ENCODE data around the gene IFIT3.
"Not testable (repeated sequence)": the region's sequence is repeated elsewhere in the genome, so short reads cannot be mapped to it uniquely, and the experiment has no call there.

The IFIT3 gene, protein sequence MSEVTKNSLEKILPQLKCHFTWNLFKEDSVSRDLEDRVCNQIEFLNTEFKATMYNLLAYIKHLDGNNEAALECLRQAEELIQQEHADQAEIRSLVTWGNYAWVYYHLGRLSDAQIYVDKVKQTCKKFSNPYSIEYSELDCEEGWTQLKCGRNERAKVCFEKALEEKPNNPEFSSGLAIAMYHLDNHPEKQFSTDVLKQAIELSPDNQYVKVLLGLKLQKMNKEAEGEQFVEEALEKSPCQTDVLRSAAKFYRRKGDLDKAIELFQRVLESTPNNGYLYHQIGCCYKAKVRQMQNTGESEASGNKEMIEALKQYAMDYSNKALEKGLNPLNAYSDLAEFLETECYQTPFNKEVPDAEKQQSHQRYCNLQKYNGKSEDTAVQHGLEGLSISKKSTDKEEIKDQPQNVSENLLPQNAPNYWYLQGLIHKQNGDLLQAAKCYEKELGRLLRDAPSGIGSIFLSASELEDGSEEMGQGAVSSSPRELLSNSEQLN

DNA sequence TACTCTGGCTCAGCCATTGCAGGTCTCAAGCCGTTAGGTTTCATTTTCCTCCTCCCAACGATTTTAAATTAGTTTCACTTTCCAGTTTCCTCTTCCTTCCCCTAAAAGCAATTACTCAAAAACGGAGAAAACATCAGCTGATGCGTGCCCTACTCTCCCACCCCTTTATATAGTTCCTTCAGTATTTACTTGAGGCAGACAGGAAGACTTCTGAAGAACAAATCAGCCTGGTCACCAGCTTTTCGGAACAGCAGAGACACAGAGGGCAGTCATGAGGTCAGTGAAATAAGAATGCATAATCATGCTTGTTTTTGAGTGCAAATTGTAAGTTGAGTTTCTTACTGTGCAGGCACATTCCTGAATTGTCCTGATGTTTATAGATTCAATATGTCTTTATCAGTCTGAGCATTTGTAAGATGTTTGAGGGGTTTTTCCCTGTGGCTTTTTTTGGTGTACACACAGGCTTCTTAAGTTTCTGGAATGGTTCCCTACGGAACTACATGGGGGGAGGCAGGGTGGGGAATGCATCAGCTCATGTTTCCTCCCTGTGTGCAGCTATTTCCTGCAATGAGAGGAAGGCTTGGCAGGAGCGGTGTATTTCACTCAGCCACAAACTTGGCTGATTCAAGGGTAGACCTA, at the start of gene IFIT3:
IFIT3 (plus strand) TSS at position 195 of the 639 bp plus-strand sequence; CDS start at position 272, 77 bp downstream.
- no peak for DNase-seq (ENCODE audit: low read depth in 2 of 2)

- DNase-seq (ENCODE audit: low read depth in 2 of 2), result no peak
Observed at GRCh38 chr10:89278034-89278535, 49.7 kb upstream of the IFIT3 start.

GRCh38 chr10:89278900-89279392, 48.9 kb upstream of the IFIT3 start:
- no peak for DNase-seq (ENCODE audit: low read depth in 2 of 2)

DNA sequence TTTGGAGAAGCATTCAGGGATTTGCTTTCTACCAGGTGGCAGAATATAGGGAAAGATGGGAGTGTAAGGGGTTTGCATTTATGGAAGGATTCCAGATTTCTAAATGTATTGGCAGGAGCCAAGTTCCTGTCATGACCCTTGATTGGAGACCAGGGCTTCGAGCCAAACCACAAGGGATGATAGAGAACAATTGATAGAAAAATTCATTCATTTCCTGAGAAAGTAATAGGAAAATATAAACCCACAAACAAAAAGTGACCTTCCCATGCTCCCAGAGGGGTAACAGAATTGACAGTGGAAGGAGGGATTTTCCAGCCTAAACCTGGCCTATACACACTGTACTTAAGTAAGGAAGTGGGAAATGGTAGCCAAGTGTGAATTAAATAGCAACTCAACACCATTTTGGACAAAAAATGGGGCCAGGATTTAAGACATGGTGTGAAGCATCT, 48.4 kb upstream of the IFIT3 start:
- DNase-seq (ENCODE audit: low read depth in 2 of 2), result no peak

GRCh38 chr10:89280508-89280907, 47.3 kb upstream of the IFIT3 start:
- no peak for DNase-seq (ENCODE audit: low read depth in 2 of 2)

- no peak for DNase-seq (ENCODE audit: low read depth in 2 of 2)
Observed at GRCh38 chr10:89281606-89282395, 46.0 kb upstream of the IFIT3 start.

DNA sequence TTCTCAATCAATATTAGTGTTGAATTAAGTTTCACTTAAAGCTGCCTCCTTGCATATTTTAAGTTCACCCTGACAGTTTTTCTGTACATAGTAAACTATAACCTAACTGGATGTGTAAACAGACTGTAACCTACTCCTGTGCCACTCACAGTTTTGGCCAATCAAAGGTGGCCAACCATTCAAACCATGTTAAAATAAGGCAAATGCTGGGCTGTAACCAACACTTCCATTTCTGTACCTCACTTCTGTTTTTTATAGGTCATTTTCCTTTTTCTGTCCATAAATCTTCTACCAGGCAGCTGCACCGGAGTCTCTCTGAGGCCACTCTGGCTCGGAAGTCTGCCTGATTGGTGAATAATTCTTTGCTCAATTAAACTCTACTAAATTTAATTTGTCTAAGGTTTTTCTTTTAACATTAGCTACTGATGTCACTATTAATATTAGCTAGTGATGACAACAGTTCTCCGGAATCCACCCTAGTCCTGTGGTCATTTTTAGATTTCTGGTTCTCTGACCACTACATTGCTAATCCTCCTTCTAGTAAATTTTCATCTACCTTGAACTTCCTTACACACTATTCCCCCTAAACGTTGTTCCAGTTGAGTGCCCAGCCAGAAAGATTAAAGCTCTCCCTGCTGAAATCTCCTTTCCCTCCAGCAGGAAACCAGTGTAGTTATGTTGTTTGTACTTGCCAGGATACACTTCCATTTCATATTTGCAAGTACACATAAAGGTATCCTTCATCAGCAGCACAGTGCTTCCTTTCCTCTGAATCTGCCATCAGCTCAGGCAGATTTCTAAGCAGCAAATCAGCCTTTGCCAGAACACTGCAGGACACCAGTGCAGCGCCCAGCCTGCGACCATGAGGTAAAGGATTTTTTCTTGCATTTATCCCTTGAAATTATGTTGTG, 44.5 kb upstream of the IFIT3 start:
- DNase-seq (ENCODE audit: low read depth in 2 of 2), result no peak

- DNase-seq (ENCODE audit: low read depth in 2 of 2), result no peak
Observed at GRCh38 chr10:89283936-89284475, 43.8 kb upstream of the IFIT3 start.

GRCh38 chr10:89284711-89285110, 43.1 kb upstream of the IFIT3 start:
- DNase-seq (ENCODE audit: low read depth in 2 of 2), result not testable (repeated sequence)

GRCh38 chr10:89285303-89285702, 42.5 kb upstream of the IFIT3 start:
- DNase-seq (ENCODE audit: low read depth in 2 of 2), result not testable (repeated sequence)

DNA sequence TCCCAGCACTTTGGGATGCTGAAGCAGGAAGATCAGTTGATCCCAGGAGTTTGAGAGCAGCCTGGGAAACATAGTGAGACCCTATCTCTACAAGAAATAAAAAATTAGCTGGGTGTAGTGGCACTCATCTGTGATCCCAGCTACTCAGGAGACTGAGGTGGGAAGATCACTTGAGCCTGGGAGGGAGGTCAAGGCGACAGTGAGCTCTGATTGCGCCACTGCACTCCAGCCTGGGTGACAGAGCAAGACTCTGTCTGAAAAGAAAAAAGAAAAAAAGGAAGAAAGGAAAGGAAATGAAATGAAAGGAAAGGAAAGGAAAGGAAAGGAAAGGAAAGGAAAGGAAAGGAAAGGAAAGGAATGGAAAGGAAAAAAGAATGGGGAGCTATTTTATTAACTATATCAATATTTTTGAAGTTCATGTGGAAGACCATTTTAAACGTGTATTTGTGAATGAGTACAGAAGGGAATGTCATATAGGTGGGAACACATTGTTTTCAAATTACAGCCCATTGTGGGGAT, 33.0 kb upstream of the IFIT3 start:
- no peak for DNase-seq (ENCODE audit: low read depth in 2 of 2)

DNA sequence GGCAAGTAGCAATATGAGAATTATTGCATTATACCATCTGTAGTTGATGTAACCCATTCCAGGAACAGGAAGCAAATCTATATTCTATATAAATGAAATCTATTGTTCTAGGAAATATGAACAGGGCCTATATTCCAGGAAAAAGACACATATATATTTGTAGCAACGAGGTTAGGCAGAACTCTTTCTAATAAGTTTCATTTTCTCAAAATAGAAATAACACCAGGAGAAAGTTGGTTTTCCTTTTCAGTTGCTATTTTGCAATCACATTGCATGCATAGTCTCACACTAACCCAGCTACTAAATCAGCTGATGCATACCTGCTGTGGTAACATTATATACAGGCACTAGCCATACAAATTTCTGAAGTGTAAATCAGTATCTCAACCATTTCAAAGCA, 32.2 kb upstream of the IFIT3 start:
- DNase-seq (ENCODE audit: low read depth in 2 of 2), result no peak

DNA sequence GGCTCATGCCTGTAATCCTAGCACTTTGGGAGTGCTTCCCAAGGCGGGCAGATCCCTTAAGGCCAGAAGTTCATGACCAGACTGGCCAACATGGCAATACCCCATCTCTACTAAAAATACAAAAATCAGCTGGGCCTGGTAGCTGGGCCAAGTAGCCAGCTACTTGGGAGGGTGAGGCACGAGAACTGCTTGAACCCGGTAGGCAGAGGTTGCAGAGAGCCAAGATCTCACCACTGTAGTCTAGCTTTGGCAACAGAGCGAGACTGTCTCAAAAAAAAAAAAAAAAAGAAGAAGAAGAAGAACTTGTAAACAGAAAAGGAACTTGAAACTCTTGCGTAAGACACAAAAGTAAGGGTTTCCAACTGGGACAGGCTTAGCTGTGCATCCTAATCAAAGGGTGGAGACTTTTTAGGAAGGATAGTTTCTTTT, 31.6 kb upstream of the IFIT3 start:
- DNase-seq (ENCODE audit: low read depth in 2 of 2), result no peak

- DNase-seq (ENCODE audit: low read depth in 2 of 2), result no peak
Observed at GRCh38 chr10:89297356-89297755, 30.4 kb upstream of the IFIT3 start.

DNA sequence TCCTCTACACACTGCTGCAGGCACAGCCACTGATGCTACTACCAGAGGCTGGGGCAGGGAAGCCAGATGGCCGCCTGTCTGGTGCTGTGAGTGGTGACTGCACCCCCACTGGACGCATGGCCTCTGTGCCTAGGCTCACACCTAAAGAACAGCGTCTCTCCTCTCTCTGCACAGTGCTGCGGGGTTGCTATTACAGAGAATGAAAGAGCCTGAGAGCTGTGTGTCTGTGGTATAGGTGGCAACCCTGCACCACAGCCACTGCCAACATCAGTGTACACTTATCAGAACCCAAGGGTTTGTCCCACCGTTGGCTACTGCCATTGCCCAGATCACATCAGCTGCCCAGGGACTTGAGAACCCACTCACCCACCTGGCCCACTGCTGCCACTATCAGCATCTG, 30.0 kb upstream of the IFIT3 start:
- DNase-seq (ENCODE audit: low read depth in 2 of 2), result no peak

- DNase-seq (ENCODE audit: low read depth in 2 of 2), result no peak
Observed at GRCh38 chr10:89299031-89299430, 28.8 kb upstream of the IFIT3 start.

GRCh38 chr10:89301232-89301631, 26.6 kb upstream of the IFIT3 start:
- DNase-seq (ENCODE audit: low read depth in 2 of 2), result no peak

- DNase-seq (ENCODE audit: low read depth in 2 of 2), result no peak
Observed at GRCh38 chr10:89301721-89302445, 25.9 kb upstream of the IFIT3 start, which contains the start of gene IFIT2. Gene IFIT2 (plus strand): TSS chr10:89302046. CDS start chr10:89302124, 78 bp downstream.

DNA sequence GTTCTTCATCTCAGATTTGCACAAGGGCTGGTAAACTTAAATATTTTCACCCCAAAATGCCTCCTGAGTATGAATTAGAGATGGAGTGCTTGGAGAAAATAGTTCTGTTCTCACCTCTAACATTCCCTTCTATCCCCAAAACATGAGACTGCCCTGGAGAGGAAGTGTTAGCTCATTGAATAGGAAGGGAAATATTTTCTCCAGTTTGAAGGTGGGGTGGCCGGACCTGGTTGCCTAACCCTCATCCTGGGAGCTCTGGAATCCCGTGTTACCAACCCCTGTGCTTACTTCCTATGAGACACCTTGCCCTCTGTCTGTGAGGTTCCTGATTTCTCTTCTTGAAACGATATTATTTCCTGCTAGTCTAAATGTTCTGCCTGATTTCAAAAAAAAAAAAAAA, 25.2 kb upstream of the IFIT3 start:
- no peak for DNase-seq (ENCODE audit: low read depth in 2 of 2)
